HepG2 (cell line): Measurements from ENCODE around the gene TBC1D1. TPM values are rescaled to one million over a fixed set of nuclear protein-coding genes. Genes with fewer than 3 reads are reported as not detected.

Experiments
- ATF7-NPFF ChIP-seq: sonication (generic); formaldehyde crosslinking; IDR thresholded peaks from 2 replicates; pipeline ENCODE4 v1.8.1; 2023; ENCODE audit warnings: mild to moderate bottlenecking, low read depth, missing genetic modification reagents, moderate library complexity
- GABPB1 ChIP-seq: IDR thresholded peaks from 2 replicates; pipeline ENCODE4 v1.6.1; 2016; ENCODE audit warnings: mild to moderate bottlenecking, missing genetic modification reagents, moderate library complexity, missing compliant biosample characterization
- HES4 ChIP-seq: sonication (generic); formaldehyde crosslinking; IDR thresholded peaks from 2 replicates; pipeline ENCODE4 v1.9.0; 2021; ENCODE audit warnings: mild to moderate bottlenecking, missing genetic modification reagents, borderline replicate concordance
- ISX ChIP-seq: sonication (generic); formaldehyde crosslinking; conservative IDR thresholded peaks from 2 replicates; pipeline ENCODE4 v1.5.0; 2020; ENCODE audit warnings: missing genetic modification reagents
- NR2F2 ChIP-seq: IDR thresholded peaks from 2 replicates; pipeline ENCODE4 v1.6.1; 2012; ENCODE audit warnings: low read depth, inconsistent platforms, borderline replicate concordance
- PCBP1 ChIP-seq: fragments of 200-400 bp; formaldehyde crosslinking; IDR thresholded peaks from 2 replicates; pipeline ENCODE4 v1.6.1; 2017; ENCODE audit warnings: mild to moderate bottlenecking, low read depth, low read length, borderline replicate concordance
- RFX1 ChIP-seq: fragments of 450-650 bp; IDR thresholded peaks from 2 replicates; pipeline ENCODE4 v1.6.1; 2017
- SIN3A ChIP-seq: IDR thresholded peaks from 2 replicates; pipeline ENCODE4 v1.6.1; 2011; ENCODE audit warnings: low read depth, mild to moderate bottlenecking, control low read depth, low read length, borderline replicate concordance
- SMARCE1 ChIP-seq: fragments of 450-650 bp; IDR thresholded peaks from 2 replicates; pipeline ENCODE4 v1.6.1; 2017; ENCODE audit warnings: borderline replicate concordance
- XBP1 ChIP-seq: sonication (generic); formaldehyde crosslinking; IDR thresholded peaks from 2 replicates; pipeline ENCODE4 v1.5.0; 2020; ENCODE audit warnings: missing genetic modification reagents
- ZFP36L2 ChIP-seq: sonication (generic); formaldehyde crosslinking; IDR thresholded peaks from 2 replicates; pipeline ENCODE4 v1.4.0; 2020; ENCODE audit warnings: missing genetic modification reagents
- ZMAT3 ChIP-seq: sonication (generic); formaldehyde crosslinking; conservative IDR thresholded peaks from 2 replicates; pipeline ENCODE4 v1.7.0; 2021; ENCODE audit warnings: missing genetic modification reagents
- ZNF317 ChIP-seq: sonication (generic); formaldehyde crosslinking; IDR thresholded peaks from 2 replicates; pipeline ENCODE4 v1.5.0; 2020; ENCODE audit warnings: mild to moderate bottlenecking, missing genetic modification reagents
- ZNF546 ChIP-seq: sonication (generic); formaldehyde crosslinking; conservative IDR thresholded peaks from 2 replicates; pipeline ENCODE4 v1.8.1; 2023; ENCODE audit warnings: mild to moderate bottlenecking, missing genetic modification reagents
- ZNF768 ChIP-seq: sonication (generic); formaldehyde crosslinking; IDR thresholded peaks from 2 replicates; pipeline ENCODE4 v1.4.0; 2020; ENCODE audit warnings: missing genetic modification reagents
- ZSCAN25 ChIP-seq: sonication (generic); formaldehyde crosslinking; IDR thresholded peaks from 2 replicates; pipeline ENCODE4 v1.8.0; 2022; ENCODE audit warnings: mild to moderate bottlenecking, missing genetic modification reagents
- polyA plus RNA-seq, 8 experiments: library from polyadenylated mRNA; depleted of rRNA in 3 of 8; stranded (reverse) in 7 of 8; unstranded in 1 of 8; fragments of >200 nt; fragmentation: Illumina TruSeq in 4 of 8; extraction: Trizol in 4 of 8; gene quantifications; 2 replicates each; pipeline versions ENCODE4 v1.2.1 to v1.2.3, GENCODE V29; 2011 to 2016; ENCODE audit warnings: low read depth in 4 of 8, missing spikeins in 1 of 8, mixed read lengths in 1 of 8; ENCODE audit not compliant: insufficient read depth in 1 of 8
- total RNA-seq, 5 experiments: library from RNA; depleted of rRNA; stranded (reverse); fragments of >200 nt; fragmentation: Illumina TruSeq; extraction: Trizol; gene quantifications; 2 replicates each; pipeline ENCODE4 v1.2.3, GENCODE V29; 2016; ENCODE audit warnings: low read depth in 1 of 5
- TF ChIP-seq, protein P1 (sequence below): IDR thresholded peaks from 2 replicates; pipeline ENCODE4 v1.6.1; 2016; ENCODE audit warnings: low read depth, missing genetic modification reagents, missing compliant biosample characterization
- TF ChIP-seq, protein P2 (sequence below): sonication (generic); formaldehyde crosslinking; IDR thresholded peaks from 2 replicates; pipeline ENCODE4 v1.5.0; 2020; ENCODE audit warnings: mild to moderate bottlenecking, missing genetic modification reagents, borderline replicate concordance
- TF ChIP-seq, protein P3 (sequence below): sonication (generic); formaldehyde crosslinking; IDR thresholded peaks from 2 replicates; pipeline ENCODE4 v1.4.0; 2020; ENCODE audit warnings: mild to moderate bottlenecking, missing genetic modification reagents
- TF ChIP-seq, protein P4 (sequence below): sonication (generic); formaldehyde crosslinking; IDR thresholded peaks from 2 replicates; pipeline ENCODE4 v1.4.0; 2020; ENCODE audit warnings: mild to moderate bottlenecking, missing genetic modification reagents, borderline replicate concordance

The TBC1D1 gene
- total and polyA plus RNA-seq, 2 of the 13 experiments (the other 11 are each of a cell fraction or from before 2014, with no cell fraction given) = 37.3 to 62.8 TPM

DNA sequence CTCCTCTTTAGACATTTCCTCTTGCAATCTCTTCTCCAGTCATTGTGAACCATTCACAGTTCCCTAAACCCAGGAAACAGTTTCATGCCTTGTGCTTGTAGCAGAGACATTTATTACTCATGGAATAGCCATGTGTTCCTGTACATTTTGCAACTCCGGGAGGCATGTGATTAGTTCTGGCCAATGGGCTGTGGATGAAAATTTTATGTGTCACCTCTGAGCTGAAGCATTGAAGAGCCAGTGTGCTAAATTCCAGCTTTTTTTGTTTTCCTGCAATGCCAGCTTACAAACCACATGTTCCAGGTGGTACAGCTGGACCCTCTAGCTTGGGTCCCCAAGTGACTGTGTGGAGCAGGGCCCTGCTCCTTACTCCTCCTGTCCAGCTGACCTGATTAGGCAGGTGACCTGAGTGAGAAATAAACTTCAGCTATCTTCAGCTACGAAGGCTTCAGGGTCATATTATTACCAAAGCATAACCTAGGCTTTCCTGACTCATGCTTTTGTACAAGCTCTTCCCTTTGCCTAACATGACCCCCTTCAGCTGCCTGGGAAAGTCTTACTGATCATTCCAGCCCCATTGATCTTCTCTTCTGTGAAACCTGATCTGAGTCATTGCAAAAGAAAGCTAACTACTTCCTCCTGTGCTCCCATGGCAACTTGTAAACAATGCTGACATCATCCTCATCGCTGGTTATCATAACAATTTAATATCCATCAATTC lies 269.8 kb downstream of the TBC1D1 start (continued):
- TF ChIP-seq, protein P1, sequence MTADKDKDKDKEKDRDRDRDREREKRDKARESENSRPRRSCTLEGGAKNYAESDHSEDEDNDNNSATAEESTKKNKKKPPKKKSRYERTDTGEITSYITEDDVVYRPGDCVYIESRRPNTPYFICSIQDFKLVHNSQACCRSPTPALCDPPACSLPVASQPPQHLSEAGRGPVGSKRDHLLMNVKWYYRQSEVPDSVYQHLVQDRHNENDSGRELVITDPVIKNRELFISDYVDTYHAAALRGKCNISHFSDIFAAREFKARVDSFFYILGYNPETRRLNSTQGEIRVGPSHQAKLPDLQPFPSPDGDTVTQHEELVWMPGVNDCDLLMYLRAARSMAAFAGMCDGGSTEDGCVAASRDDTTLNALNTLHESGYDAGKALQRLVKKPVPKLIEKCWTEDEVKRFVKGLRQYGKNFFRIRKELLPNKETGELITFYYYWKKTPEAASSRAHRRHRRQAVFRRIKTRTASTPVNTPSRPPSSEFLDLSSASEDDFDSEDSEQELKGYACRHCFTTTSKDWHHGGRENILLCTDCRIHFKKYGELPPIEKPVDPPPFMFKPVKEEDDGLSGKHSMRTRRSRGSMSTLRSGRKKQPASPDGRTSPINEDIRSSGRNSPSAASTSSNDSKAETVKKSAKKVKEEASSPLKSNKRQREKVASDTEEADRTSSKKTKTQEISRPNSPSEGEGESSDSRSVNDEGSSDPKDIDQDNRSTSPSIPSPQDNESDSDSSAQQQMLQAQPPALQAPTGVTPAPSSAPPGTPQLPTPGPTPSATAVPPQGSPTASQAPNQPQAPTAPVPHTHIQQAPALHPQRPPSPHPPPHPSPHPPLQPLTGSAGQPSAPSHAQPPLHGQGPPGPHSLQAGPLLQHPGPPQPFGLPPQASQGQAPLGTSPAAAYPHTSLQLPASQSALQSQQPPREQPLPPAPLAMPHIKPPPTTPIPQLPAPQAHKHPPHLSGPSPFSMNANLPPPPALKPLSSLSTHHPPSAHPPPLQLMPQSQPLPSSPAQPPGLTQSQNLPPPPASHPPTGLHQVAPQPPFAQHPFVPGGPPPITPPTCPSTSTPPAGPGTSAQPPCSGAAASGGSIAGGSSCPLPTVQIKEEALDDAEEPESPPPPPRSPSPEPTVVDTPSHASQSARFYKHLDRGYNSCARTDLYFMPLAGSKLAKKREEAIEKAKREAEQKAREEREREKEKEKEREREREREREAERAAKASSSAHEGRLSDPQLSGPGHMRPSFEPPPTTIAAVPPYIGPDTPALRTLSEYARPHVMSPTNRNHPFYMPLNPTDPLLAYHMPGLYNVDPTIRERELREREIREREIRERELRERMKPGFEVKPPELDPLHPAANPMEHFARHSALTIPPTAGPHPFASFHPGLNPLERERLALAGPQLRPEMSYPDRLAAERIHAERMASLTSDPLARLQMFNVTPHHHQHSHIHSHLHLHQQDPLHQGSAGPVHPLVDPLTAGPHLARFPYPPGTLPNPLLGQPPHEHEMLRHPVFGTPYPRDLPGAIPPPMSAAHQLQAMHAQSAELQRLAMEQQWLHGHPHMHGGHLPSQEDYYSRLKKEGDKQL = peak; percentile 55; the same call in 1 of the 2 replicates
- peak; percentile 85 for TF ChIP-seq NR2F2
- TF ChIP-seq RFX1 = peak; percentile 94
- TF ChIP-seq, protein P2, sequence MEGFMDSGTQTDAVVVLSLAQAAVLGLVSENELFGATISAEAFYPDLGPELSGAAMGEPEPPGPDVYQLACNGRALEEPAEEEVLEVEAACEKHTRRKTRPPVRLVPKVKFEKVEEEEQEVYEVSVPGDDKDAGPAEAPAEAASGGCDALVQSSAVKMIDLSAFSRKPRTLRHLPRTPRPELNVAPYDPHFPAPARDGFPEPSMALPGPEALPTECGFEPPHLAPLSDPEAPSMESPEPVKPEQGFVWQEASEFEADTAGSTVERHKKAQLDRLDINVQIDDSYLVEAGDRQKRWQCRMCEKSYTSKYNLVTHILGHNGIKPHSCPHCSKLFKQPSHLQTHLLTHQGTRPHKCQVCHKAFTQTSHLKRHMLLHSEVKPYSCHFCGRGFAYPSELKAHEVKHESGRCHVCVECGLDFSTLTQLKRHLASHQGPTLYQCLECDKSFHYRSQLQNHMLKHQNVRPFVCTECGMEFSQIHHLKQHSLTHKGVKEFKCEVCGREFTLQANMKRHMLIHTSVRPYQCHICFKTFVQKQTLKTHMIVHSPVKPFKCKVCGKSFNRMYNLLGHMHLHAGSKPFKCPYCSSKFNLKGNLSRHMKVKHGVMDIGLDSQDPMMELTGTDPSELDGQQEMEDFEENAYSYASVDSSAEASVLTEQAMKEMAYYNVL (CRISPR knock-in tag) = peak; percentile 37; the same call in 1 of the 2 replicates
- TF ChIP-seq SIN3A = 0 out of 2 replicates have a peak, but pooled peaks have one; percentile 43
- TF ChIP-seq ZMAT3 (CRISPR knock-in tag) = no peak
- no peak; the same call in 1 of the 2 replicates for TF ChIP-seq ZSCAN25
- TF ChIP-seq XBP1 (CRISPR knock-in tag) = no peak
- no peak for TF ChIP-seq PCBP1
- TF ChIP-seq ZNF768 = no peak
- TF ChIP-seq ZNF546 = no peak
- TF ChIP-seq ZFP36L2 (CRISPR knock-in tag) = no peak
- no peak for TF ChIP-seq ATF7-NPFF (CRISPR knock-in tag)
- TF ChIP-seq HES4 = no peak
- TF ChIP-seq, protein P3, sequence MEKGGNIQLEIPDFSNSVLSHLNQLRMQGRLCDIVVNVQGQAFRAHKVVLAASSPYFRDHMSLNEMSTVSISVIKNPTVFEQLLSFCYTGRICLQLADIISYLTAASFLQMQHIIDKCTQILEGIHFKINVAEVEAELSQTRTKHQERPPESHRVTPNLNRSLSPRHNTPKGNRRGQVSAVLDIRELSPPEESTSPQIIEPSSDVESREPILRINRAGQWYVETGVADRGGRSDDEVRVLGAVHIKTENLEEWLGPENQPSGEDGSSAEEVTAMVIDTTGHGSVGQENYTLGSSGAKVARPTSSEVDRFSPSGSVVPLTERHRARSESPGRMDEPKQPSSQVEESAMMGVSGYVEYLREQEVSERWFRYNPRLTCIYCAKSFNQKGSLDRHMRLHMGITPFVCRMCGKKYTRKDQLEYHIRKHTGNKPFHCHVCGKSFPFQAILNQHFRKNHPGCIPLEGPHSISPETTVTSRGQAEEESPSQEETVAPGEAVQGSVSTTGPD (CRISPR knock-in tag) = no peak
- no peak for TF ChIP-seq ZNF317 (CRISPR knock-in tag)
- no peak for TF ChIP-seq ISX
- TF ChIP-seq SMARCE1 = no peak
- TF ChIP-seq GABPB1 (CRISPR knock-in tag) = peak; percentile 62
- TF ChIP-seq, protein P4, sequence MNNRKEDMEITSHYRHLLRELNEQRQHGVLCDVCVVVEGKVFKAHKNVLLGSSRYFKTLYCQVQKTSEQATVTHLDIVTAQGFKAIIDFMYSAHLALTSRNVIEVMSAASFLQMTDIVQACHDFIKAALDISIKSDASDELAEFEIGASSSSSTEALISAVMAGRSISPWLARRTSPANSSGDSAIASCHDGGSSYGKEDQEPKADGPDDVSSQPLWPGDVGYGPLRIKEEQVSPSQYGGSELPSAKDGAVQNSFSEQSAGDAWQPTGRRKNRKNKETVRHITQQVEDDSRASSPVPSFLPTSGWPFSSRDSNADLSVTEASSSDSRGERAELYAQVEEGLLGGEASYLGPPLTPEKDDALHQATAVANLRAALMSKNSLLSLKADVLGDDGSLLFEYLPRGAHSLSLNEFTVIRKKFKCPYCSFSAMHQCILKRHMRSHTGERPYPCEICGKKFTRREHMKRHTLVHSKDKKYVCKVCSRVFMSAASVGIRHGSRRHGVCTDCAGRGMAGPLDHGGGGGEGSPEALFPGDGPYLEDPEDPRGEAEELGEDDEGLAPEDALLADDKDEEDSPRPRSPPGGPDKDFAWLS (CRISPR knock-in tag) = no peak
